Sigmoid colon (tissue), 7 donors: Measurements from ENCODE around the gene PAOX. TPM values are rescaled to one million over a fixed set of nuclear protein-coding genes. Genes with fewer than 3 reads are reported as not detected.

Experiments
- DNase-seq: peaks from one replicate; pipeline ENCODE4 v3.0.0-alpha.2; 2019
- H3K27ac ChIP-seq, 4 donors: fragments of 200-600 bp; sonication (generic); one replicate each; pipeline ENCODE4 v1.5.1; 2016 to 2019; ENCODE audit warnings: mild to moderate bottlenecking in 1 of 4
- H3K27me3 ChIP-seq, 3 donors: fragments of 200-600 bp; sonication (generic); one replicate each; pipeline ENCODE4 v1.5.1; 2019; ENCODE audit warnings: mild to moderate bottlenecking in 1 of 3
- H3K36me3 ChIP-seq, 4 donors: fragments of 200-600 bp; sonication (generic); one replicate each; pipeline ENCODE4 v1.5.1; 2016 to 2019
- H3K4me1 ChIP-seq, 4 donors: fragments of 200-600 bp; sonication (generic); one replicate each; pipeline ENCODE4 v1.5.1; 2017 to 2019
- H3K4me3 ChIP-seq, 4 donors: fragments of 200-600 bp; sonication (generic); one replicate each; pipeline ENCODE4 v1.5.1; 2017 to 2019; ENCODE audit warnings: mild to moderate bottlenecking in 2 of 4, moderate library complexity in 1 of 4
- H3K9me3 ChIP-seq, 4 donors: fragments of 200-600 bp in 3 of 4; sonication (generic) in 3 of 4; one replicate each; pipeline versions ENCODE4 v1.5.1 to v1.6.1; 2013 to 2019
- EP300 ChIP-seq, 4 donors: sonication (generic); formaldehyde crosslinking; IDR thresholded peaks; one replicate each; pipeline ENCODE4 v1.6.1; 2017; ENCODE audit warnings: antibody characterized with exemption in 4 of 4
- POLR2A ChIP-seq, 2 donors: fragments of 450-650 bp; IDR thresholded peaks; one replicate each; pipeline ENCODE4 v1.6.1; 2016; ENCODE audit warnings: antibody characterized with exemption in 2 of 2, mild to moderate bottlenecking in 2 of 2, moderate library complexity in 2 of 2
- POLR2AphosphoS5 ChIP-seq, 4 donors: sonication (generic); formaldehyde crosslinking; IDR thresholded peaks; one replicate each; pipeline ENCODE4 v1.6.1; 2017; ENCODE audit warnings: antibody characterized with exemption in 4 of 4
- WGBS, 2 donors: extraction: QIAGEN DNeasy Blood & Tissue Kit; methylation state at CpG; one replicate each; pipeline ENCODE4 v1.1.7; 2013; 5-methylcytosine and 5-hydroxymethylcytosine counted together
- intact Hi-C: fragments of 100-400 bp; cut with DNase I; formaldehyde crosslinking; loops from one replicate; pipeline ENCODE4 v1.15.1; 2023
- polyA plus RNA-seq, 3 donors: library from polyadenylated mRNA; stranded (reverse); fragments of 200-250 nt; gene quantifications; one replicate each; pipeline ENCODE4 v1.2.3, GENCODE V29; 2013
- total RNA-seq, 4 donors: library from RNA; depleted of rRNA; stranded (reverse); fragments of >200 nt; gene quantifications; one replicate each; pipeline ENCODE4 v1.1.0, GENCODE V29; 2016
- TF ChIP-seq, protein P1 (sequence below), 4 experiments: fragments of 450-650 bp in 3 of 4; fragments of 200-600 bp in 1 of 4; IDR thresholded peaks; one replicate each; pipeline ENCODE4 v1.5.1; 2016 to 2019; ENCODE audit warnings: antibody characterized with exemption in 4 of 4, mild to moderate bottlenecking in 3 of 4, moderate library complexity in 2 of 4
- donor health status: healthy with polysubstance abuse.
- donor health status: Bipolar disorder and iron deficiency.
- donor health status: healthy.

The PAOX gene
- total RNA-seq (10 to 100 TPM in 3 of 4 donors, 1 to 10 TPM in 1; 6.4 to 11.8 (median 11.0) TPM), polyA plus RNA-seq (1 to 10 TPM; 5.4 to 8.7 (median 6.5) TPM)

DNA sequence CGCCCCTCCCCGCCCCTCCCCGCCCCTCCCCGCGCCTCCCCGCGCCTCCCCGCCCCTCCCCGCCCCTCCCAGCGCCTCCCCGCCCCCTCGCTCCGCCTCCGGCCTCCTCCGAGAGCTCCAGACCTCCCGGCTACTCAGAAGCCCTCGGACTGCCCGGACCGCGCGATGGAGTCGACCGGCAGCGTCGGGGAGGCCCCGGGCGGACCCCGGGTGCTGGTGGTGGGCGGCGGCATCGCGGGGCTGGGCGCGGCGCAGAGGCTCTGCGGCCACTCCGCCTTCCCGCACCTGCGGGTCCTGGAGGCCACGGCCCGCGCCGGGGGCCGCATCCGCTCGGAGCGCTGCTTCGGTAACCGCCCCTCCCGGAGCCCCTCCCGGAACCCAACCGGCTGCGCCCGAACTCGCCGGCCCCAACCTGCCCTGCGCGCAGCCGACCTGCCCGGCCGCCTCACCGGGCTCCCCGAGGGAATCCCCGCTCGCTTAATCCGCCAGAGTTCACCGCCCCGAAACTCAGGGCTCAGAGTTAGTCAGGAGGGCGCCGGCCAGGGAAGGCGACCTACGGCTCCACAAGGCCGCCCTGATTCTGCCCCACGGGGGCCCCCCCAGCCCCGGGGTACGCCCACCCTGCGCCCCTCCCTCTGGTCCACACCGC lies at the start of gene PAOX:
Gene PAOX (plus strand): TSS at position 111 of the 649 bp plus-strand sequence. CDS start 55 bp downstream, at position 166.
- Histone ChIP-seq H3K9me3 (no peaks in the 10 kb centered on the region), H3K4me1 (peaks cover 0 to 25% (median 19%) of the 10 kb centered on the region in 4 donors), H3K27ac (peak within 1 kb of the TSS; percentile 83 to 93 (median 86)), H3K27me3 (no peaks in the 10 kb centered on the region), H3K4me3 (peak within 1 kb of the TSS; percentile 64 to 98 (median 80)), H3K36me3 (peaks cover 0 to 16% (median 0%) of the 10 kb centered on the region in 4 donors)
- TF ChIP-seq POLR2A (IDR thresholded peaks at IDR 0.05) (no peak), EP300 (IDR thresholded peaks at IDR 0.05) (no peak), POLR2AphosphoS5 (IDR thresholded peaks at IDR 0.05) (peak in 2 of 4 donors; percentile 28 to 77)
- TF ChIP-seq, protein P1, sequence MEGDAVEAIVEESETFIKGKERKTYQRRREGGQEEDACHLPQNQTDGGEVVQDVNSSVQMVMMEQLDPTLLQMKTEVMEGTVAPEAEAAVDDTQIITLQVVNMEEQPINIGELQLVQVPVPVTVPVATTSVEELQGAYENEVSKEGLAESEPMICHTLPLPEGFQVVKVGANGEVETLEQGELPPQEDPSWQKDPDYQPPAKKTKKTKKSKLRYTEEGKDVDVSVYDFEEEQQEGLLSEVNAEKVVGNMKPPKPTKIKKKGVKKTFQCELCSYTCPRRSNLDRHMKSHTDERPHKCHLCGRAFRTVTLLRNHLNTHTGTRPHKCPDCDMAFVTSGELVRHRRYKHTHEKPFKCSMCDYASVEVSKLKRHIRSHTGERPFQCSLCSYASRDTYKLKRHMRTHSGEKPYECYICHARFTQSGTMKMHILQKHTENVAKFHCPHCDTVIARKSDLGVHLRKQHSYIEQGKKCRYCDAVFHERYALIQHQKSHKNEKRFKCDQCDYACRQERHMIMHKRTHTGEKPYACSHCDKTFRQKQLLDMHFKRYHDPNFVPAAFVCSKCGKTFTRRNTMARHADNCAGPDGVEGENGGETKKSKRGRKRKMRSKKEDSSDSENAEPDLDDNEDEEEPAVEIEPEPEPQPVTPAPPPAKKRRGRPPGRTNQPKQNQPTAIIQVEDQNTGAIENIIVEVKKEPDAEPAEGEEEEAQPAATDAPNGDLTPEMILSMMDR (IDR thresholded peaks at IDR 0.05), result no peak
- intact Hi-C loops, result loop anchor here (2.0 to 5.0 kb wide), 3 partner anchors 14 to 117 kb away; no protein-coding TSS in a partner anchor
- DNase-seq, result peak; percentile 88
- 3 to 4% methylated on average over 67 to 69 of the region's 78 CpGs for WGBS, 2 donors

DNA sequence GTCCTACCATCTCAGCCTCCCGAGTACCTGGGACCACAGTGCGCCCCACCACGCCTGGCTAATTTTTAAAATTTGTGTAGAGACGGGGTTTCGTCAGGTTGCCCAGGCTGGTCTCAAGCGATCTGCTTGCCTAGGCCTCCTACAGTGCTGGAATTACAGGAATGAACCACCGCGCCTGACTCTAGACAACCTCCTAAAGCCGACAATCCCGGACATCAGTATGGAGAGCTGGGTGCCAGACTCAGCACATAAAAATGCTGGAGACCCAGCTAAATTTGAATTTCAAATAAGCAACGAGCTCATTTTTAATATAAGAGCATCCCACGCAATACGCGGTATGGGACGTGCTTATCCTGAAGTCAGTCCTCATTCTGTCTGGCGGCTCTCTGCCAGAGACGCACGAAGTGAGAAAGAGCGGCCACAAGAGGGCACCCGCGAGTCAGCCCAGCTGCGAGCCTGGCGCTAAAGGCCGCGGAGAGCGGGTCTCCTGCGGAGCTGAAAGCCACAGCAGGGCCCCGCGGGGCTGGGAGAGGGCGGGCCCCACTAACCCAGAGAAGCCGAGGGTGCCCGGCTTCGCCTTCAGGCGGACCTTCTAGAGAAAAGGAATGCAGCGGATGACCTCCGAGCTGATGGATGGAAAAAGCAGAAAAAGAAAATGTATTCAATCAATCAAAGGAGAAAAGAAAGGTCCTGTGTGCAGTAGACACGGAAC lies 49.4 kb upstream of the PAOX start:
- H3K4me3 ChIP-seq, result peak overlapping the region in 3 of 4 donors; percentile 21 to 31 (median 25)
- H3K4me1 ChIP-seq, result peaks cover 0 to 28% (median 25%) of the 10 kb centered on the region in 4 donors
- no peak overlapping the region for H3K27ac ChIP-seq
- H3K27me3 ChIP-seq, result peaks cover 43 to 87% (median 71%) of the 10 kb centered on the region in 3 donors
- TF ChIP-seq POLR2A (IDR thresholded peaks at IDR 0.05) (no peak), POLR2AphosphoS5 (IDR thresholded peaks at IDR 0.05) (peak in 1 of 4 donors; percentile 25)
- TF ChIP-seq, protein P1 (IDR thresholded peaks at IDR 0.05), result peak; percentile 64 to 96 (median 76)
- no peaks in the 10 kb centered on the region for H3K9me3 ChIP-seq
- intact Hi-C loops, result loop anchor here (1.0 to 5.0 kb wide), 2 partner anchors 63 to 191 kb away; partner anchors contain the start of gene MTG1
- no peaks in the 10 kb centered on the region for H3K36me3 ChIP-seq
- 8 to 10% methylated on average over 37 of the region's 37 CpGs for WGBS, 2 donors
- DNase-seq, result peak; percentile 88

DNA sequence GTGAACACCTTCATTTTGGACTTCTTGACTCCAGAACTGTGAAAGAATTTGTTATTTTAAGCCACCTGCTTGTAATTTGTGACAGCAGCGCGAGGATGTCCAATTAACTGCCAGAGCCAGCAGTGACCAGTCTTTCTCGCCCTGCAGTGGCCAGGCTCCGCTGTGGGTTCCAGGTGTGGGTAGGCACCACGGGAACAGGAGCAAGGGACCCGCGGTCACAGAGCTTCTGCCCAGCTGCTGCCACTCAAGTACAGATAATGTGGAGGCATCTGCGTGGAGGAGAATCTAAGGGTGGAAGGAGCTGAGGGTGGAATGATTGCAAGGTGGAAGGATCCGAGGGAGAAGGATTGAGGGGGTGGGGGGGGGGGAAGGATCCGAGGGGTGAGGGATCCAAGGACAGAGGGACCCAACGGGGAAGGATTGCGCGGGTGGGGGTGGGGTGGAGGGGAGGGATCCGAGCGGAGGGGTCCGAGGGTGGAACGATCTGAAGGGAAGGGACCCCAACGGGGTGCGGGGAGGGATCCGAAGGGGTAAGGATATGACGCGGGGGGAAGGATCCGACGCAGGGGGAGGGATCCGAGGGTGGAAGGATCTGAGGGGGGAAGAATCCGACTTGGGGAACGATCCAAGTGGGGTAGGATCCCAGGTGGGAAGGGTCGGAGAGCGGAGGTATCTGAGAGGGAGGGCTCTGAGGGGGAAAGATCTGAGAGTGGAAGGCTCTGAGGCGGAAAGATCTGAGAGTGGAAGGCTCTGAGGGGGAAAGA lies 45.9 kb upstream of the PAOX start:
- H3K4me3 ChIP-seq, result no peak overlapping the region
- H3K27me3 ChIP-seq, result peaks cover 38 to 87% (median 71%) of the 10 kb centered on the region in 3 donors
- TF ChIP-seq, protein P1 (IDR thresholded peaks at IDR 0.05), result no peak
- TF ChIP-seq EP300 (IDR thresholded peaks at IDR 0.05) (no peak), POLR2AphosphoS5 (IDR thresholded peaks at IDR 0.05) (no peak), POLR2A (IDR thresholded peaks at IDR 0.05) (no peak)
- peaks cover 0 to 34% (median 32%) of the 10 kb centered on the region in 4 donors for H3K4me1 ChIP-seq
- intact Hi-C loops, result no loop called here
- H3K36me3 ChIP-seq, result no peaks in the 10 kb centered on the region
- peak; percentile 30 for DNase-seq
- no peaks in the 10 kb centered on the region for H3K9me3 ChIP-seq
- 81 to 82% methylated on average over 30 of the region's 30 CpGs for WGBS, 2 donors
- H3K27ac ChIP-seq, result no peak overlapping the region

DNA sequence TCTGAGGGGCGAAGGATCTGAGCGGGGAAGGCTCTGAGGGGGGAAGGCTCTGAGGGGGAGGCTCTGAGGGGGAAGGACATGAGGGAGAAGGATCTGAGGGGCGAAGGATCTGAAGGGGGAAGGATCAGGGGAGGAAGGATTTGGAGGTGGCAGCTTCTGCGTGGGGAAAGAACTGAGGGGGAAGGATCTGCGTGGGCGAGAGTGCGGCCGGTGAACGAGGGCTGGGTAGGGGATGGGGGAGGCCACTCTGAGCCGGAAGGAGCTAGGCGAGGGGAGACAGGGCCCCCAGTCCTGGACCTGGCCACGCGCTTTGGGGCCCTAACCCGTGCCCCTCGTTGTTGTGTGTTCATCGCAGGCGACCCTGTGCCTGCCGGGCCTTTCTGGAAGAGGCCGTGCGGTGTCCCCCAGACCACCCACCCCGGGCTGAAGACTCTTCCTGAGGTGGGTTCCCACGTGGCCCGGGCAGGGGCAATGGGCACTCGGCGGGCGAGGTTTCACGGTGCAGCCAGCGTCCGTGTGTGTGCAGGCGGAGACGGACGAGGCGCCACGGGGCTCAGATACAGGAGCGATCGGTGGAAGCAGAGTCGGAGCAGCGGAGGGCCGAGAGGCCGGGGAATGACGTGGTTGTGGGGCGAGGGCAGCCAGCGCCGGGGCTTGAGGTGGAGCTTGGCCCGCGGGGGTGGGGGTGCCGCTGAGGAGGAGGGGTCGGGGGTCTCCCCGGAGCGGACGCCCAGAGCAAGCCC lies 44.4 kb upstream of the PAOX start:
- H3K36me3 ChIP-seq, result no peaks in the 10 kb centered on the region
- H3K4me3 ChIP-seq, result peak overlapping the region; percentile 10 to 45 (median 35)
- intact Hi-C loops, result no loop called here
- no peaks in the 10 kb centered on the region for H3K9me3 ChIP-seq
- peaks cover 0 to 29% (median 28%) of the 10 kb centered on the region in 4 donors for H3K4me1 ChIP-seq
- H3K27ac ChIP-seq, result no peak overlapping the region
- H3K27me3 ChIP-seq, result peaks cover 27 to 87% (median 70%) of the 10 kb centered on the region in 3 donors
- WGBS, 2 donors, result 18 to 19% methylated on average over 51 of the region's 51 CpGs
- TF ChIP-seq POLR2A (IDR thresholded peaks at IDR 0.05), result no peak
- no peak for TF ChIP-seq EP300 (IDR thresholded peaks at IDR 0.05)
- TF ChIP-seq, protein P1 (IDR thresholded peaks at IDR 0.05), result no peak
- TF ChIP-seq POLR2AphosphoS5 (IDR thresholded peaks at IDR 0.05), result no peak
- DNase-seq, result no peak
